K562 (cell line): ENCODE results near the gene CCNDBP1.

Source experiments
- KAT7 ChIP-seq: sonication (generic); formaldehyde crosslinking; IDR thresholded peaks from 2 replicates; pipeline ENCODE4 v1.8.0; 2022; ENCODE audit warnings: missing genetic modification reagents, mild to moderate bottlenecking, borderline replicate concordance
- TEAD4 ChIP-seq, 2 experiments: sonication (generic) in 1 of 2; formaldehyde crosslinking in 1 of 2; IDR thresholded peaks; 2 replicates each; pipeline versions ENCODE4 v1.6.1 to v1.8.0; 2012 to 2022; ENCODE audit warnings: borderline replicate concordance in 1 of 2, inconsistent platforms in 1 of 2, low read length in 1 of 2, mild to moderate bottlenecking in 1 of 2, missing genetic modification reagents in 1 of 2

- TF ChIP-seq TEAD4 (IDR thresholded peaks at IDR 0.05; ENCODE audit: low read length), result no peak
- no peak for TF ChIP-seq TEAD4 (CRISPR knock-in tag; IDR thresholded peaks at IDR 0.05; ENCODE audit: borderline replicate concordance)
- TF ChIP-seq KAT7, result no peak
Observed at GRCh38 chr15:43168192-43169107, 16.8 kb upstream of the CCNDBP1 start.
